A673 (cell line): ENCODE measurements around the gene PEAR1. TPM values are rescaled to one million over a fixed set of nuclear protein-coding genes. Genes with fewer than 3 reads are reported as not detected.

Source experiments
- BruUV-seq: library from RNA; stranded (reverse); fragments of 400-500 nt; replicated peaks from 2 replicates; lab custom pipeline; 2021; lab: Mats Ljungman, UMichigan
- CTCF ChIA-PET: fragments of 300-600 bp; sonication (Branson Sonifier 250); formaldehyde crosslinking; loops from one replicate; lab custom pipeline; 2022; ENCODE audit warnings: antibody characterized with exemption; lab: Charles Lee
- POLR2A ChIA-PET: fragments of 300-600 bp; sonication (Branson Sonifier 250); formaldehyde crosslinking; loops from one replicate; lab custom pipeline; 2022; ENCODE audit warnings: antibody characterized with exemption; ENCODE audit not compliant: low non-redundant PET; lab: Charles Lee
- DNase-seq: peaks from one replicate; pipeline ENCODE4 v3.0.0-alpha.2; 2015; ENCODE audit warnings: low spot score
- H3K27ac ChIP-seq: fragments of 200-600 bp; sonication (generic); 2 replicates; pipeline ENCODE4 v1.5.1; 2016; ENCODE audit warnings: mixed run types, low read depth, mild to moderate bottlenecking, mixed read lengths, antibody characterized with exemption, low read length; ENCODE audit not compliant: poor library complexity, severe bottlenecking
- H3K27me3 ChIP-seq: fragments of 200-600 bp; sonication (generic); replicated peaks from 2 replicates; pipeline ENCODE4 v1.6.1; 2017; ENCODE audit warnings: mixed run types, low read depth, mild to moderate bottlenecking, mixed read lengths, antibody characterized with exemption, low read length; ENCODE audit not compliant: insufficient read depth, poor library complexity
- H3K36me3 ChIP-seq: fragments of 200-600 bp; sonication (generic); 2 replicates; pipeline ENCODE4 v1.6.1; 2016; ENCODE audit warnings: mixed run types, mild to moderate bottlenecking, mixed read lengths, antibody characterized with exemption, low read length; ENCODE audit not compliant: insufficient read depth, poor library complexity, severe bottlenecking
- H3K4me1 ChIP-seq: fragments of 200-600 bp; sonication (generic); 2 replicates; pipeline ENCODE4 v1.6.1; 2017; ENCODE audit warnings: mixed run types, mild to moderate bottlenecking, mixed read lengths, antibody characterized with exemption, low read length; ENCODE audit not compliant: insufficient read depth, poor library complexity, severe bottlenecking
- H3K4me3 ChIP-seq: fragments of 200-600 bp; sonication (generic); 2 replicates; pipeline ENCODE4 v1.5.1; 2016; ENCODE audit warnings: low read depth, mixed run types, mild to moderate bottlenecking, mixed read lengths, low read length; ENCODE audit not compliant: poor library complexity, severe bottlenecking
- H3K9me3 ChIP-seq: fragments of 200-600 bp; sonication (generic); 2 replicates; pipeline ENCODE4 v1.6.1; 2016; ENCODE audit warnings: mixed run types, low read depth, mild to moderate bottlenecking, mixed read lengths, antibody characterized with exemption, low read length; ENCODE audit not compliant: poor library complexity, severe bottlenecking
- CTCF ChIP-seq: fragments of 300-800, 200-600 bp; sonication (generic); conservative IDR thresholded peaks from 2 replicates; pipeline ENCODE4 v1.5.1; 2017; ENCODE audit warnings: low read depth, mild to moderate bottlenecking, antibody characterized with exemption, low read length, moderate library complexity, mixed read lengths
- EZH2 ChIP-seq: fragments of 200-600 bp; sonication (generic); IDR thresholded peaks from 2 replicates; pipeline ENCODE4 v1.6.1; 2017; ENCODE audit warnings: borderline replicate concordance, low read depth, mild to moderate bottlenecking, mixed read lengths, antibody characterized with exemption, low read length; ENCODE audit not compliant: poor library complexity, severe bottlenecking
- intact Hi-C: fragments of 100-400 bp; cut with micrococcal nuclease; formaldehyde crosslinking; loops from one replicate; pipeline ENCODE4 v1.10.0; 2022; ENCODE audit not compliant: unreplicated experiment
- total RNA-seq: library from RNA; stranded (reverse); gene quantifications from 2 replicates; pipeline ENCODE4 v1.2.3, GENCODE V29; 2021

The PEAR1 gene
- total RNA-seq, 1 experiment from 2014 or later, result 0.52 TPM

GRCh38 chr1:156933136-156933535, 39.6 kb downstream of the PEAR1 start:
- H3K4me3 ChIP-seq, result no peak overlapping the region
- DNase-seq, result no peak
- ChIA-PET CTCF (interaction anchor here (0.7 kb wide), 1 partner anchor 1192 kb away, joined by 15 read pairs; no protein-coding TSS in a partner anchor), POLR2A (no interaction called here)
- no peak for TF ChIP-seq EZH2
- no peaks in the 10 kb centered on the region for H3K36me3 ChIP-seq
- no peak overlapping the region for H3K27ac ChIP-seq
- intact Hi-C loops, result no loop called here
- H3K9me3 ChIP-seq, result no peaks in the 10 kb centered on the region
- H3K4me1 ChIP-seq, result no peaks in the 10 kb centered on the region
- H3K27me3 ChIP-seq, result peaks cover 8% of the 10 kb centered on the region
- BruUV-seq, result no TSS peak

- H3K36me3 ChIP-seq, result peaks cover 5% of the 10 kb centered on the region
- POLR2A ChIA-PET, result no interaction called here
- H3K27me3 ChIP-seq, result no peaks in the 10 kb centered on the region
- no peak for DNase-seq
- H3K9me3 ChIP-seq, result no peaks in the 10 kb centered on the region
- TF ChIP-seq EZH2 (no peak), CTCF (no peak)
- CTCF ChIA-PET, result no interaction called here
- H3K4me3 ChIP-seq, result no peak overlapping the region
- no peak overlapping the region for H3K27ac ChIP-seq
- no TSS peak for BruUV-seq
- no peaks in the 10 kb centered on the region for H3K4me1 ChIP-seq
- intact Hi-C loops, result no loop called here
These were observed 42.1 kb downstream of the PEAR1 start for GRCh38 chr1:156935505-156936128.

GRCh38 chr1:156936191-156936590, 42.7 kb downstream of the PEAR1 start:
- ChIA-PET POLR2A (interaction anchor here (0.5 kb wide), 1 partner anchor 115 kb away, joined by 3 read pairs; no protein-coding TSS in a partner anchor), CTCF (interaction anchor here (0.6 kb wide), 1 partner anchor 42 kb away, joined by 4 read pairs; no protein-coding TSS in a partner anchor)
- DNase-seq, result no peak
- TF ChIP-seq CTCF (no peak), EZH2 (no peak)
- Histone ChIP-seq H3K4me1 (no peaks in the 10 kb centered on the region), H3K9me3 (no peaks in the 10 kb centered on the region), H3K27me3 (no peaks in the 10 kb centered on the region), H3K27ac (no peak overlapping the region), H3K36me3 (peaks cover 5% of the 10 kb centered on the region), H3K4me3 (no peak overlapping the region)
- intact Hi-C loops, result no loop called here
- BruUV-seq, result no TSS peak

- no peak overlapping the region for H3K27ac ChIP-seq
- no peak for TF ChIP-seq CTCF
- no peak for TF ChIP-seq EZH2
- no peaks in the 10 kb centered on the region for H3K27me3 ChIP-seq
- no peak for DNase-seq
- intact Hi-C loops, result no loop called here
- ChIA-PET POLR2A (interaction anchor here (0.5 kb wide), 1 partner anchor 115 kb away, joined by 3 read pairs; no protein-coding TSS in a partner anchor), CTCF (interaction anchor here (0.6 kb wide), 1 partner anchor 42 kb away, joined by 4 read pairs; no protein-coding TSS in a partner anchor)
- no peak overlapping the region for H3K4me3 ChIP-seq
- no TSS peak for BruUV-seq
- H3K36me3 ChIP-seq, result peaks cover 5% of the 10 kb centered on the region
- no peaks in the 10 kb centered on the region for H3K4me1 ChIP-seq
- H3K9me3 ChIP-seq, result no peaks in the 10 kb centered on the region
These were observed 43.3 kb downstream of the PEAR1 start for GRCh38 chr1:156936721-156937220.
